Measurements from ENCODE around the gene SLC4A1. TPM values are rescaled to one million over a fixed set of nuclear protein-coding genes. Genes with fewer than 3 reads are reported as not detected.

Gene SLC4A1
- total and polyA plus RNA-seq, 4 donors = 0.14 to 1,478 TPM; not detected in 2

GRCh38 chr17:44309472-44309871, 41.5 kb upstream of the SLC4A1 start:
- no peak for TF ChIP-seq HNF4G (IDR thresholded peaks at IDR 0.05)
- TF ChIP-seq GABPA (IDR thresholded peaks at IDR 0.05 in 1 of 2, conservative IDR thresholded peaks at IDR 0.05 in 1 of 2) = no peak
- TF ChIP-seq CTCF (IDR thresholded peaks at IDR 0.05; ENCODE audit: low read depth, low read length, missing input control) = no peak
- TF ChIP-seq SP1 (IDR thresholded peaks at IDR 0.05) = no peak
- TF ChIP-seq JUND (IDR thresholded peaks at IDR 0.05) = no peak
- TF ChIP-seq ATF3 (IDR thresholded peaks at IDR 0.05) = no peak
- TF ChIP-seq HNF4A (conservative IDR thresholded peaks at IDR 0.05) = no peak
- TF ChIP-seq YY1 (IDR thresholded peaks at IDR 0.05) = no peak
- TF ChIP-seq REST (IDR thresholded peaks at IDR 0.05) = no peak
- no peak for TF ChIP-seq MAX (IDR thresholded peaks at IDR 0.05)
- TF ChIP-seq RXRA (IDR thresholded peaks at IDR 0.05) = no peak
- no peak for TF ChIP-seq ZBTB33 (IDR thresholded peaks at IDR 0.05)
- no peak for TF ChIP-seq FOXA1 (IDR thresholded peaks at IDR 0.05)
- TF ChIP-seq EGR1 (IDR thresholded peaks at IDR 0.05; ENCODE audit: low read depth in 2 of 2) = no peak
- TF ChIP-seq NR2F2 (IDR thresholded peaks at IDR 0.05) = no peak
- no peak for TF ChIP-seq TAF1 (conservative IDR thresholded peaks at IDR 0.05)
- TF ChIP-seq FOXA2 (IDR thresholded peaks at IDR 0.05) = no peak
- TF ChIP-seq RAD21 (IDR thresholded peaks at IDR 0.05) = no peak
- WGBS = 68% methylated on average over 5 of the region's 5 CpGs
- Histone ChIP-seq H3K27ac (ENCODE audit: low read depth in 1 of 2, low read length in 2 of 2) (no peak overlapping the region), H3K9me3 (ENCODE audit: control insufficient read depth in 4 of 4, low read length in 3 of 4) (no peaks in the 10 kb centered on the region), H3K36me3 (ENCODE audit: control insufficient read depth in 4 of 4, insufficient read depth in 3 of 4, low read depth in 1 of 4, low read length in 3 of 4) (no peaks in the 10 kb centered on the region), H3K27me3 (ENCODE audit: control insufficient read depth in 4 of 4, insufficient read depth in 4 of 4, low read length in 3 of 4) (peaks cover 0 to 12% (median 2%) of the 10 kb centered on the region in 4 donors), H3K4me1 (ENCODE audit: control insufficient read depth in 4 of 4, insufficient read depth in 4 of 4, low read length in 3 of 4) (peaks cover 5 to 13% (median 8%) of the 10 kb centered on the region in 4 donors), H3K4me3 (ENCODE audit: low read depth in 1 of 3, low read length in 3 of 3) (no peak overlapping the region), H3K9ac (ENCODE audit: low read depth in 1 of 2, low read length in 2 of 2) (no peak overlapping the region)
- DNase-seq (ENCODE audit: low spot score) = no peak

Data from liver (tissue), 9 donors.